ENCODE results near the gene RPL28.
A peak's percentile ranks its signal among the peaks of the same experiment; 100 is the strongest.

Gene RPL28

DNA sequence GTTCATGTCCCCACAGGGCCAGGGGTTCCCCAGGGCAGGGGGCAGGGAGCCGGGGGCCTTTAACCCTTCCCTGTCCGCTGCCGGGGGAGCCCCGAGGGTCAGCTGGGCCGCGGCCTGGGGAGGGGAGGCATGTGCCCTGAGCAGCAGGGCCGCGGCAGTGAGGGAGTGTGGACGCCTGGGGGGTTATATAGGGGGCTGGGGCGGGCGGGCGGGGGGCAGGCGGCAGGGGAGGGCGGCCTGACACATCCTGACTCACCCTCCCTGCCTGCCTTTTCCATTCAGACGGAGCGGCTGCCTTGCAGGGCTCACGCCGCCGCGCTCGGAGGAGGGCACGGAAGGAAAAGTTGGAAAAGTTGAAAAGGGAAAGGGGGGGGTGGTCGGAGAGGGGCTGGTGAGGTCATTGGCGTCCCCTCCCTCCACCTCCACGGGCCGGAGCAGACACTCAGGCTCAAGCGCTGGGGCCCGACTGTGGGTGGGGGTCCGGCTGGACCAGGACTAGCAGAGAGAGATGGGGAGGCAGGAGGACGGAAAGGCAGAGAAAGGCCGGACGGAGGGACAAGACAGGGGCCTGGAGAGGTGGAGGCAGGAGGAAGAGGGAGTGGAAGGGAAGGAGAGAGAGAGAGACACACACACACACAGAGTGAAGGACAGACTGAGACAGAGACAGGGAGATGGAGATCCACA lies 15.3 kb upstream of the RPL28 start, which contains the start of gene IL11:
IL11 (minus strand) TSS at position 159 of the 684 bp plus-strand sequence; CDS start at position 6, 153 bp downstream.
- H3K4me1 ChIP-seq, result peaks cover 9% of the 10 kb centered on the region
- peaks cover 19% of the 10 kb centered on the region for H3K27me3 ChIP-seq
- H3K4me3 ChIP-seq (ENCODE audit: low read depth, low read length), result peak within 1 kb of the TSS; percentile 46
- DNase-seq, result no peak
- no peaks in the 10 kb centered on the region for H3K9me3 ChIP-seq
- H3K36me3 ChIP-seq, result no peaks in the 10 kb centered on the region
- TF ChIP-seq, protein P1, sequence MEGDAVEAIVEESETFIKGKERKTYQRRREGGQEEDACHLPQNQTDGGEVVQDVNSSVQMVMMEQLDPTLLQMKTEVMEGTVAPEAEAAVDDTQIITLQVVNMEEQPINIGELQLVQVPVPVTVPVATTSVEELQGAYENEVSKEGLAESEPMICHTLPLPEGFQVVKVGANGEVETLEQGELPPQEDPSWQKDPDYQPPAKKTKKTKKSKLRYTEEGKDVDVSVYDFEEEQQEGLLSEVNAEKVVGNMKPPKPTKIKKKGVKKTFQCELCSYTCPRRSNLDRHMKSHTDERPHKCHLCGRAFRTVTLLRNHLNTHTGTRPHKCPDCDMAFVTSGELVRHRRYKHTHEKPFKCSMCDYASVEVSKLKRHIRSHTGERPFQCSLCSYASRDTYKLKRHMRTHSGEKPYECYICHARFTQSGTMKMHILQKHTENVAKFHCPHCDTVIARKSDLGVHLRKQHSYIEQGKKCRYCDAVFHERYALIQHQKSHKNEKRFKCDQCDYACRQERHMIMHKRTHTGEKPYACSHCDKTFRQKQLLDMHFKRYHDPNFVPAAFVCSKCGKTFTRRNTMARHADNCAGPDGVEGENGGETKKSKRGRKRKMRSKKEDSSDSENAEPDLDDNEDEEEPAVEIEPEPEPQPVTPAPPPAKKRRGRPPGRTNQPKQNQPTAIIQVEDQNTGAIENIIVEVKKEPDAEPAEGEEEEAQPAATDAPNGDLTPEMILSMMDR (IDR thresholded peaks at IDR 0.05; ENCODE audit: low read depth, low read length), result no peak

- TF ChIP-seq, protein P1 (IDR thresholded peaks at IDR 0.05; ENCODE audit: low read depth, low read length), result no peak
- Histone ChIP-seq H3K36me3 (no peaks in the 10 kb centered on the region), H3K9me3 (no peaks in the 10 kb centered on the region), H3K4me1 (peaks cover 11% of the 10 kb centered on the region), H3K27me3 (peaks cover 19% of the 10 kb centered on the region), H3K4me3 (ENCODE audit: low read depth, low read length) (no peak overlapping the region)
- DNase-seq, result no peak
Observed at GRCh38 chr19:55372316-55373081, 13.2 kb upstream of the RPL28 start.

GRCh38 chr19:55373306-55373992 lies 12.3 kb upstream of the RPL28 start:
- H3K4me1 ChIP-seq, result peaks cover 16% of the 10 kb centered on the region
- peaks cover 19% of the 10 kb centered on the region for H3K27me3 ChIP-seq
- no peaks in the 10 kb centered on the region for H3K36me3 ChIP-seq
- H3K4me3 ChIP-seq (ENCODE audit: low read depth, low read length), result no peak overlapping the region
- DNase-seq, result no peak
- H3K9me3 ChIP-seq, result no peaks in the 10 kb centered on the region
- TF ChIP-seq, protein P1 (IDR thresholded peaks at IDR 0.05; ENCODE audit: low read depth, low read length), result no peak

DNA sequence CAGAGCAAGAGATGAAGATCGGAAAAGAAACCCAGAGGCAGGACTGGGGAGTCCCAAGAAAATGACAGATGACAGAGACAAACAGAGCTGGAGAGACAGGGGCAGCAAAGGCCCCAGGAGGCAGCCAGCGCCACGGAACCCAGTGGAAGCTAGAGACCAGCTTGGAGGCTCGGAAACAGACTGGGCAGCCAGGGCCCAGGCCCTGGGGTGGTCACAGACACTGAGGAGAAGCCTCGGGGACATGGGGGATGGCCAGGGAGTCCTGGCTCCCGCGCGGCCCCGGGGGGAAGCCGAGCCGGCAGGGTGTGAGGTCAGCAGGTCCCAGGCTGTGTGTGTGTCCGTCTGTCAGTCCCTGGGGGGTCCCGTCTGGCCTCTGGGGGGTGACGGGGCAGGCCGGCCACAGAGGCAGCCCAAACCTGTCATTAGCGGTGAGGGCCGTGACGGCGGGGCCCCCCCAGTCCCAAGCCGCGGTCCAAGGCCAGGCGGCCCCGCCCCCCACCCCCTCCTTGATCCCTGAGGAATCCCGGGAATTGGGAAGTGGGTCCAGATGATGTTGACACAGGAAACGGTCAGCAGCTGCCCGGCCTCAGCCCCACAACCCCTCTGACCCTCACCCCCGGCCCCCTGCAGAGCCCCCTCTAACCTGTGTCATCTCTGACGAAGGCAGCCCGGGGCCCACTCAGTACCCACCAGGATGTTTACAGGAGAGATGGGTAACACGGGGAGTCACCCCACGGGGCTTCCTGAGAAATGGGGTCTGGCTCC lies 11.6 kb upstream of the RPL28 start:
- Histone ChIP-seq H3K4me1 (peaks cover 18% of the 10 kb centered on the region), H3K27me3 (peaks cover 14% of the 10 kb centered on the region), H3K9me3 (no peaks in the 10 kb centered on the region), H3K4me3 (ENCODE audit: low read depth, low read length) (no peak overlapping the region), H3K36me3 (no peaks in the 10 kb centered on the region)
- TF ChIP-seq, protein P1 (IDR thresholded peaks at IDR 0.05; ENCODE audit: low read depth, low read length), result no peak
- DNase-seq, result no peak

- H3K27me3 ChIP-seq, result no peaks in the 10 kb centered on the region
Observed at GRCh38 chr19:55376241-55376933, 9.3 kb upstream of the RPL28 start, which contains the start of gene TMEM190. TSS of gene TMEM190 (plus strand) at chr19:55376826. CDS start at chr19:55376854, 28 bp downstream.

More at GRCh38 chr19:55376241-55376933, 9.3 kb upstream of the RPL28 start, which contains the start of gene TMEM190:
- Histone ChIP-seq H3K4me3 (ENCODE audit: low read depth, low read length) (peak within 1 kb of the TSS; percentile 14), H3K36me3 (no peaks in the 10 kb centered on the region), H3K9me3 (no peaks in the 10 kb centered on the region), H3K4me1 (peaks cover 14% of the 10 kb centered on the region)
- DNase-seq, result no peak
- TF ChIP-seq, protein P1 (IDR thresholded peaks at IDR 0.05; ENCODE audit: low read depth, low read length), result no peak

Measured in BE2C (cell line).